Naive B cell (primary cell): ENCODE results near the gene VSTM1. TPM values are rescaled to one million over a fixed set of nuclear protein-coding genes. Genes with fewer than 3 reads are reported as not detected.

Experiments
- ATAC-seq, 2 donors: fragments of 150-1000 bp; cut with Tn5 transposase; 2 replicates each; pipeline ENCODE4 v1.10.0; 2021; ENCODE audit warnings: low read depth in 2 of 2, mild to moderate bottlenecking in 2 of 2, moderate library complexity in 2 of 2
- DNase-seq: peaks from one replicate; pipeline ENCODE4 v3.0.0; 2022
- H3K27ac Mint-ChIP-seq, 6 donors: one replicate each; pipeline ENCODE4 v1.8.0; 2020 to 2022; ENCODE audit warnings: mild to moderate bottlenecking in 6 of 6, mixed read lengths in 6 of 6, moderate library complexity in 5 of 6, inconsistent platforms in 2 of 6
- H3K27me3 Mint-ChIP-seq, 3 donors: one replicate each; pipeline ENCODE4 v1.8.0; 2021 to 2022; ENCODE audit warnings: mixed read lengths in 3 of 3, mild to moderate bottlenecking in 1 of 3
- H3K36me3 Mint-ChIP-seq, 2 donors: one replicate each; pipeline ENCODE4 v1.8.0; 2020 to 2022; ENCODE audit warnings: mixed read lengths in 2 of 2, inconsistent platforms in 1 of 2, mild to moderate bottlenecking in 1 of 2
- H3K4me1 Mint-ChIP-seq, 3 donors: one replicate each; pipeline ENCODE4 v1.8.0; 2020 to 2022; ENCODE audit warnings: mixed read lengths in 3 of 3, inconsistent platforms in 1 of 3, mild to moderate bottlenecking in 1 of 3, moderate library complexity in 1 of 3
- H3K4me3 Mint-ChIP-seq, 8 donors: one replicate each; pipeline ENCODE4 v1.8.0; 2020 to 2022; ENCODE audit warnings: mild to moderate bottlenecking in 8 of 8, mixed read lengths in 8 of 8, moderate library complexity in 8 of 8, inconsistent platforms in 2 of 8
- H3K9me3 Mint-ChIP-seq, 7 donors: one replicate each; pipeline ENCODE4 v1.8.0; 2020 to 2022; ENCODE audit warnings: mixed read lengths in 7 of 7, mild to moderate bottlenecking in 5 of 7, inconsistent platforms in 2 of 7, moderate library complexity in 1 of 7
- polyA plus RNA-seq, 6 donors: library from polyadenylated mRNA; unstranded; fragments of 300-500 nt; fragmentation: Illumina TruSeq; gene quantifications; one replicate each; pipeline ENCODE4 v1.2.3, GENCODE V29; 2021; ENCODE audit warnings: low read depth in 6 of 6

The VSTM1 gene
- polyA plus RNA-seq, 6 donors from 2014 or later = 0.89 TPM; not detected in 5

- Mint-ChIP-seq H3K4me1 (peaks cover 0 to 6% (median 0%) of the 10 kb centered on the region in 3 donors), H3K27ac (no peak overlapping the region), H3K27me3 (peaks cover 38 to 72% (median 42%) of the 10 kb centered on the region in 3 donors), H3K4me3 (no peak overlapping the region), H3K9me3 (peaks cover 0 to 3% (median 0%) of the 10 kb centered on the region in 7 donors), H3K36me3 (peaks cover 0 to 4% of the 10 kb centered on the region in 2 donors)
- DNase-seq (no peak), ATAC-seq (no peak)
Observed at GRCh38 chr19:54021363-54021762, 42.3 kb downstream of the VSTM1 start.

DNA sequence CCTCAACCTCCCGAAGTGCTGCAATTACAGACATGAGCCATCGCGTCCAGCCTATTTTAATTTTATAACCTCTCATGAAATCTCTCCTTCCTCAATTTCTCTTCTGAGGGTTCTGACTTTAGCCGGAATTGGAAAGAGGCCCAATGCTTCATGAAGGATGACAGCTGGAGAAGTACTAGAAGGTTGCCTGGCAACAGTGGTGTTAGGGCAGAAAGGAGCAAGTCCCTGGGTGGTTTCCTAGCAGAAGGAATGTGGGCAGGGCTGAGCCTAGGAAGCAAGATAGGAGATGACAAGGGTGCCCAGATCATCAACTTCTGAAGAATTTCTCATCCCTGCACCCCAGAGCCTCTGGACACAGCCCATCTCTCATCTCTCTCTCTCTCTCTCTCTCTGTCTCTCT, 46.4 kb downstream of the VSTM1 start:
- H3K27me3 Mint-ChIP-seq = peaks cover 41 to 61% (median 42%) of the 10 kb centered on the region in 3 donors

DNA sequence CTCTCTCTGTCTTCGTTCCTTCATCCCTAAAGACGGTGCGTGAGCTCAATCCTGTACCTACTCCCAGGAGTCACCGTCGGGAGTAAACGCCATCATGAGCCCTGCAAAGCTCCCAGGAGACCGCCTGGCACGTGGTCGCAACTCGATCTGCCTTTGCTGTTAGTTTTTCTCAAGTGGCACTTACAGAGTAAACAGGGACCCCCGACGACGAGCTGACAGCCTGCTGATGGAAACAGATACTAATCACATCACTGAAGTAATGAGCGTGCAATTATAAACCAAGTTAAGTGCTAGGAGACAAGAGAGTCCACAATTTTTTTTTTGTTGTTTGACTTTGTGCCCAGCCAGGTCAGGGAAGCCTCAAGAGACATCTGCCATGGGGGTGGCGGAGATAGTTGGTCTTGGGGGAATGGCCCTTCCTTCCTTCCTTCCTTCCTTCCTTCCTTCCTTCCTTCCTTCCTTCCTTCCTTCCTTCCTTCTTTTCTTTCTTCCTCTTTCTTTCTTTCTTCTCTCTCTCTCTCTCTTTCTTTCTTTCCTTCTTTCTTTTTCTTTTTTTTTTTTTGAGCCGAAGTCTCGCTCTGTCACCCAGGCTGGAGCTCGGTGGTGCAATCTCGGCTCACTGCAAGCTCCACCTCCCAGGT, 48.7 kb downstream of the VSTM1 start:
- no peak for DNase-seq
- Mint-ChIP-seq H3K27me3 (peaks cover 37 to 54% (median 44%) of the 10 kb centered on the region in 3 donors), H3K4me3 (no peak overlapping the region), H3K27ac (peak overlapping the region in 3 of 6 donors; percentile 11 to 92 (median 75)), H3K4me1 (peaks cover 2 to 16% (median 6%) of the 10 kb centered on the region in 3 donors), H3K9me3 (peaks cover 0 to 13% (median 3%) of the 10 kb centered on the region in 7 donors), H3K36me3 (peaks cover 0 to 13% of the 10 kb centered on the region in 2 donors)
- ATAC-seq = no peak

More for the DNA sequence above, 46.4 kb downstream of the VSTM1 start:
- ATAC-seq (no peak), DNase-seq (no peak)
- H3K27ac Mint-ChIP-seq = no peak overlapping the region
- H3K4me3 Mint-ChIP-seq = no peak overlapping the region
- peaks cover 4 to 13% of the 10 kb centered on the region in 2 donors for H3K36me3 Mint-ChIP-seq
- peaks cover 2 to 16% (median 6%) of the 10 kb centered on the region in 3 donors for H3K4me1 Mint-ChIP-seq
- H3K9me3 Mint-ChIP-seq = peaks cover 1 to 13% (median 3%) of the 10 kb centered on the region in 7 donors

GRCh38 chr19:54013866-54014265, 49.8 kb downstream of the VSTM1 start:
- ATAC-seq (no peak), DNase-seq (no peak)
- H3K9me3 Mint-ChIP-seq = peaks cover 0 to 13% (median 3%) of the 10 kb centered on the region in 7 donors
- H3K27me3 Mint-ChIP-seq = peaks cover 35 to 49% (median 45%) of the 10 kb centered on the region in 3 donors
- peak overlapping the region in 1 of 6 donors; percentile 21 for H3K27ac Mint-ChIP-seq
- peaks cover 0 to 13% of the 10 kb centered on the region in 2 donors for H3K36me3 Mint-ChIP-seq
- peaks cover 2 to 16% (median 6%) of the 10 kb centered on the region in 3 donors for H3K4me1 Mint-ChIP-seq
- no peak overlapping the region for H3K4me3 Mint-ChIP-seq

GRCh38 chr19:54011507-54012211, 52.0 kb downstream of the VSTM1 start:
- peaks cover 0 to 13% of the 10 kb centered on the region in 2 donors for H3K36me3 Mint-ChIP-seq
- H3K27ac Mint-ChIP-seq = no peak overlapping the region
- H3K4me3 Mint-ChIP-seq = peak overlapping the region in 1 of 8 donors; percentile 48
- peaks cover 0 to 13% (median 5%) of the 10 kb centered on the region in 7 donors for H3K9me3 Mint-ChIP-seq
- DNase-seq (no peak), ATAC-seq (no peak)
- peaks cover 2 to 16% (median 6%) of the 10 kb centered on the region in 3 donors for H3K4me1 Mint-ChIP-seq
- H3K27me3 Mint-ChIP-seq = peaks cover 27 to 55% (median 50%) of the 10 kb centered on the region in 3 donors

DNA sequence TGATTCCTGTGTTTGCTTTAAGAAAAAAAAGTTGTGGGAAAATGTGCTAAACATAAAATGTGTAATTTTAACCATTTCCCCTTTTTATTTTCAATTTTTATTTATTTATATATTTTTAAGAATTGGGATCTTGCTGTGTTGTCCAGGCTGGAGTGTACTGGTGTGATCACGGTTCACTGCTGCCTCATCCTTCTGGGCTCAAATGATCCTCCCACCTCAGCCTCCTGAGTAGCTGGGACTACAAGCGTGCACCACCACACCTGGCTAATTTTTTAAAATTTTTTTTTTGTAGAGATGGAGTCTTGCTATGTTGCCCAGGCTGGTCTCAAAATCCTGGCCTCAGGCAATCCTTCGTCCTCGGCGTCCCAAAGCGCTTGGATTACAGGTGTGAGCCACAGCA, 53.2 kb downstream of the VSTM1 start:
- Mint-ChIP-seq H3K9me3 (peaks cover 0 to 8% (median 3%) of the 10 kb centered on the region in 7 donors), H3K4me3 (no peak overlapping the region), H3K4me1 (peaks cover 2 to 12% (median 6%) of the 10 kb centered on the region in 3 donors), H3K27me3 (peaks cover 24 to 56% (median 50%) of the 10 kb centered on the region in 3 donors), H3K36me3 (peaks cover 0 to 7% of the 10 kb centered on the region in 2 donors), H3K27ac (no peak overlapping the region)
- no peak for ATAC-seq
- DNase-seq = no peak

- peaks cover 0 to 4% (median 0%) of the 10 kb centered on the region in 3 donors for H3K4me1 Mint-ChIP-seq
- ATAC-seq = no peak
- peaks cover 24 to 54% (median 50%) of the 10 kb centered on the region in 3 donors for H3K27me3 Mint-ChIP-seq
- DNase-seq = no peak
- H3K36me3 Mint-ChIP-seq = no peaks in the 10 kb centered on the region
- H3K27ac Mint-ChIP-seq = no peak overlapping the region
- H3K4me3 Mint-ChIP-seq = no peak overlapping the region
- peaks cover 0 to 6% (median 0%) of the 10 kb centered on the region in 7 donors for H3K9me3 Mint-ChIP-seq
Observed at GRCh38 chr19:54009440-54009839, 54.3 kb downstream of the VSTM1 start.

GRCh38 chr19:54002495-54003315, 61.0 kb downstream of the VSTM1 start:
- ATAC-seq (no peak), DNase-seq (no peak)
- Mint-ChIP-seq H3K36me3 (no peaks in the 10 kb centered on the region), H3K4me3 (no peak overlapping the region), H3K9me3 (no peaks in the 10 kb centered on the region), H3K27ac (no peak overlapping the region), H3K4me1 (no peaks in the 10 kb centered on the region), H3K27me3 (peaks cover 31 to 56% (median 48%) of the 10 kb centered on the region in 3 donors)

DNA sequence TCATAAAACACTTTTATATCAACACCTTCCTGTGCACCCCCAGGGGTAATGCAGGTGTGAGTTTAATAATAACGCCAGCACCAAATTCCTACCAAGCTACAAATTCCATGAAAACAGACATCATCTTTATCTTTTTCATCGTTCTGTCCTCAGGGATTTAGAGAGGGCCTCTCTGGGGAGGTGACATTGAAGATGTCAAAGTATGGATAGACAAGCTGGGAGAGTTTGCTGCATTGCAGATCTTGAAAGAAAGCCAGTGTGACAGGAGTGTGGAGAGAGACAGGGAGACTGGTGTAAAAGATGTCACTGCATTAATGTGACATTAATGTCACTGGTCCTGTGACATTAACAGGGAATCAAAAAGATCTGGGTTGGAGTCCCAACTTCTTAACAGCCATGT, 62.2 kb downstream of the VSTM1 start:
- Mint-ChIP-seq H3K9me3 (no peaks in the 10 kb centered on the region), H3K4me1 (no peaks in the 10 kb centered on the region), H3K4me3 (no peak overlapping the region), H3K27ac (no peak overlapping the region), H3K27me3 (peaks cover 37 to 44% (median 40%) of the 10 kb centered on the region in 3 donors), H3K36me3 (no peaks in the 10 kb centered on the region)
- ATAC-seq = no peak
- DNase-seq = no peak

GRCh38 chr19:53999694-54000093, 64.0 kb downstream of the VSTM1 start:
- Mint-ChIP-seq H3K4me1 (no peaks in the 10 kb centered on the region), H3K4me3 (no peak overlapping the region), H3K27ac (peak overlapping the region in 1 of 6 donors; percentile 8), H3K27me3 (peaks cover 55 to 58% (median 56%) of the 10 kb centered on the region in 3 donors), H3K9me3 (peaks cover 0 to 2% (median 0%) of the 10 kb centered on the region in 7 donors), H3K36me3 (no peaks in the 10 kb centered on the region)
- no peak for DNase-seq
- ATAC-seq = no peak

DNA sequence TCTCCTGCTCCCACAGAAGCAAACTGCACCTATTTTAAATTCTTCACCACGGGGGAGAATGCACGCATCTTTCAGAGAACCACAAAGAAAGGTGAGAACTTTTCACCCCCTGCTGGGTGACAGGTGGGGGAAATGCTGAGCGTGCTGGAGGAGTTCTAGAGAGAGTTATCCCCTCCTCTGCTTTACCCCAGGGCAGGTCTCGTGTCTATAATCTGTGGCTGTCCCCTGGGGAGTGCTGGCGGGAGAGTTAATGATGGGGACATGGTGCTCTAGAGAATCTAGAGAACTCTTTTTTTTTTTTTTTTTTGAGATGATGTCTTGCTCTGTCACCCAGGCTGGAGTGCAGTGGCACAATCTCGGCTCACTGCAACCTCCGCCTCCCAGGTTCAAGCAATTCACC, 65.5 kb downstream of the VSTM1 start:
- Mint-ChIP-seq H3K4me1 (no peaks in the 10 kb centered on the region), H3K36me3 (peaks cover 0 to 7% of the 10 kb centered on the region in 2 donors), H3K9me3 (peaks cover 0 to 2% (median 0%) of the 10 kb centered on the region in 7 donors), H3K4me3 (no peak overlapping the region), H3K27me3 (peaks cover 67 to 72% (median 70%) of the 10 kb centered on the region in 3 donors), H3K27ac (no peak overlapping the region)
- ATAC-seq (no peak), DNase-seq (no peak)

DNA sequence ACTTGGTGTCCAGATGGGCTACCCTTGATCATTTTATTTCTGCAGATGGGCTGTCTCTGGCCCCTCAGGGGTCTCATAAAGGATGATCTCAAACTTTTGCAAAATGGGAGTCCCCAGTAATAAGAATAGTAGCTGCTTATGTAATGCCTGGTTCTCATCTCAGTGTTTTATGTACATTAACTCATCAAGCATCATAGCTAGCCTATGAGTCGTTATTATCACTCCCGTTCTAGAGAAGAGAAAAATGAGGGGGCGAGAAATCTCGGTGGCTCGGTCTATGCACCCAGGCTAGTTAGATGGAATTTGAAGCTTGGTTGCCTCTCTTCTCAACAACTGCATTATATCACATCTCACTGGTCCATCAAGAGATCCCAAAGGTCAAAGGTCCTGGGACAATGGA, 68.9 kb downstream of the VSTM1 start:
- H3K36me3 Mint-ChIP-seq = peaks cover 0 to 7% of the 10 kb centered on the region in 2 donors
- peaks cover 0 to 2% (median 0%) of the 10 kb centered on the region in 7 donors for H3K9me3 Mint-ChIP-seq
- H3K27me3 Mint-ChIP-seq = peaks cover 53 to 58% (median 54%) of the 10 kb centered on the region in 3 donors
- peak overlapping the region in 1 of 8 donors; percentile 38 for H3K4me3 Mint-ChIP-seq
- DNase-seq (no peak), ATAC-seq (no peak)
- peaks cover 5 to 7% (median 5%) of the 10 kb centered on the region in 3 donors for H3K4me1 Mint-ChIP-seq
- H3K27ac Mint-ChIP-seq = no peak overlapping the region

DNA sequence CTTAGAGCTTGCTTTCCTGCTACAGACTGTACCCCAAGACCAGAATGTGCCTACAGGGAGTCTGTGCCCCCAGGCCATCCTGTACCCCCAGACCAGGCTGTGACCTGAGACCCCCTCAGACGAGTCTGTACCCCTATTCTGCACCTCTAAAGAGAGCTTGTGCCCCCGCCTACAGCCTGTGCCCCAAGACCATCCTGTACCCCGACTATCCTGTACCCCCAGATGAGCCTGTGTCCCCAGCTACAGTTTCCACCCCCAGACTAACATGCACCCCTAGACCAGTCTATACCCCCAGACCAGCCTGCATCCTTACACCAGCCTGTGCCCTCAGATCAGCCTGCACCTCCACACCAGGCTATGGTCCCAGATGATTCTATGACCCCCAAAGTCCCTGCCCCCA, 70.2 kb downstream of the VSTM1 start:
- no peak for DNase-seq
- H3K9me3 Mint-ChIP-seq = peaks cover 0 to 4% (median 0%) of the 10 kb centered on the region in 7 donors
- peaks cover 5 to 7% (median 5%) of the 10 kb centered on the region in 3 donors for H3K4me1 Mint-ChIP-seq
- H3K27ac Mint-ChIP-seq = no peak overlapping the region
- H3K4me3 Mint-ChIP-seq = peak overlapping the region in 2 of 8 donors; percentile 39 to 64
- ATAC-seq = no peak
- peaks cover 0 to 17% of the 10 kb centered on the region in 2 donors for H3K36me3 Mint-ChIP-seq
- peaks cover 48 to 58% (median 58%) of the 10 kb centered on the region in 3 donors for H3K27me3 Mint-ChIP-seq
